D721Med (cell line): ENCODE measurements around the gene TFF1.

ENCODE experiments used
- DNase-seq: peaks from one replicate; pipeline ENCODE4 v3.0.0; 2011; ENCODE audit warnings: low spot score; ENCODE audit not compliant: insufficient read length
- FAIRE-seq: peaks from 2 replicates; lab custom pipeline; 2011; peaks lifted over from hg19 to GRCh38; lab: Jason Lieb, UNC
- CTCF ChIP-seq: IDR thresholded peaks from 2 replicates; pipeline ENCODE4 v1.5.1; 2012; ENCODE audit warnings: mild to moderate bottlenecking, control low read depth; ENCODE audit not compliant: insufficient read depth; ENCODE audit errors: missing control alignments

Gene TFF1

GRCh38 chr21:42363312-42363711 lies 3.0 kb downstream of the TFF1 start:
- DNase-seq = no peak
- TF ChIP-seq CTCF = no peak
- FAIRE-seq = no peak

DNA sequence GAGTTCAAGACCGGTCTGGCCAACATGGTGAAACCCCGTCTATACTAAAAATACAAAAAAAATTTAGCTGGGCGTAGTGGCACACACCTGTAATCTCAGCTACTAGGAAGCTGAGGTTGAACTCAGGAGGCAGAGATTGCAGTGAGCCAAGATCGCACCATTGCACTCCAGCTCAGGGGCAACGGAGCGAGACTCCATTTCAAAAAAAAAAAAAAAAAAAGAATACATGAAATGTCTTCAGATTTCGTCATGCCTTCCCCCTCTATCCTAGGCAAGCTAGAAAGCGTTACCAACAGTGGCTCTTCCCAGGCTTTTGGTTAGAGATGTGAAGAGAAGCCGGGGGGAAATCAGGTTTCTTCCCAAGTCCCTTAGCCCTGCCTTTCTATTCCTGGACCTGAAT lies 3.6 kb downstream of the TFF1 start:
- FAIRE-seq (no peak), DNase-seq (no peak)
- no peak for TF ChIP-seq CTCF

DNA sequence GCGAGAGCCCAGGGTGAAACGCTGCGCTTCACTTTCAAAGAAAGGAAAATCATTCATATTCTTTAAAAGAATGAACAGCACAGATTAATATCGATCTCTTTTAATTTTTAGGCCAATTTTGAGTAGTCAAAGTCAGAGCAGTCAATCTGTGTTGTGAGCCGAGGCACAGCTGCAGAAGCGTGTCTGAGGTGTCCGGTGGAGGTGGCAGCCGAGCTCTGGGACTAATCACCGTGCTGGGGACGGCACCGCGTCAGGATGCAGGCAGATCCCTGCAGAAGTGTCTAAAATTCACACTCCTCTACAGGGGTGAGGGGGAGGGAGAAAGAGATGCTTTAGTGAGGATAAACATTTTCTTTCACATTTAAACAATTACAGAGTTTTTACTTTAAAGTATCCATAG lies 4.1 kb downstream of the TFF1 start:
- no peak for TF ChIP-seq CTCF
- FAIRE-seq = no peak
- DNase-seq = no peak

- DNase-seq = no peak
- no peak for FAIRE-seq
Observed at GRCh38 chr21:42361286-42361685, 5.0 kb downstream of the TFF1 start.

DNA sequence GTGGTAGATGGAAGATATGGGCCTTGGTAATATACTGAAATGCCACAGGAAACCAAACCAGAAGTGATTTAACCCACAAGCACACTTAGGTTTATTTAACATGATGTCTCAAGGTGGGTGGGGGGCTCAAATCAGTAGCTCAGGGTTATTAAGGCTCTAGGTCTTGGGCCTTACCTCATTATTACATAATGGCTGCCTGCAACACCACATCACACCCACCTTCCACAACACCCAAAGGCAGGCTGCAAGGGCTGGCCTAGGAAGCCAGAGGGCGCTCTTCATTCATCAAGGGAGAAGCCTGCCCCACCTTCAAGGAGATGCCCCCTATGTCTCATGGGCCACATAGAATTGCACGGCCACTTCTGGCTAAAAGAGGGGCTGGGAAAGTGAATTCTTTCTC lies 6.0 kb downstream of the TFF1 start:
- FAIRE-seq (no peak), DNase-seq (no peak)
- TF ChIP-seq CTCF = no peak

More at GRCh38 chr21:42361286-42361685, 5.0 kb downstream of the TFF1 start:
- no peak for TF ChIP-seq CTCF

GRCh38 chr21:42358937-42359336 lies 7.4 kb downstream of the TFF1 start:
- FAIRE-seq = no peak
- TF ChIP-seq CTCF = no peak
- no peak for DNase-seq

GRCh38 chr21:42358261-42358660 lies 8.1 kb downstream of the TFF1 start:
- FAIRE-seq = no peak
- TF ChIP-seq CTCF = no peak
- DNase-seq = no peak
